Activated naive CD8-positive, alpha-beta T cell treated with anti-CD3 and anti-CD28 coated beads for 36 hours (primary cell): ENCODE results near the gene CDC14A. TPM values are rescaled to one million over a fixed set of nuclear protein-coding genes. Genes with fewer than 3 reads are reported as not detected.
"Not testable (repeated sequence)": the region's sequence is repeated elsewhere in the genome, so short reads cannot be mapped to it uniquely, and the experiment has no call there.

Experiments
- DNase-seq: peaks from one replicate; pipeline ENCODE4 v3.0.0; 2021
- H3K27ac Mint-ChIP-seq: one replicate; pipeline ENCODE4 v1.8.0; 2022; ENCODE audit warnings: mild to moderate bottlenecking, moderate library complexity, mixed read lengths
- H3K27me3 Mint-ChIP-seq: one replicate; pipeline ENCODE4 v1.8.0; 2022; ENCODE audit warnings: mild to moderate bottlenecking, mixed read lengths
- H3K36me3 Mint-ChIP-seq: one replicate; pipeline ENCODE4 v1.8.0; 2021; ENCODE audit warnings: mild to moderate bottlenecking, mixed read lengths
- H3K4me1 Mint-ChIP-seq: one replicate; pipeline ENCODE4 v1.8.0; 2021; ENCODE audit warnings: mixed read lengths
- H3K4me3 Mint-ChIP-seq: one replicate; pipeline ENCODE4 v1.8.0; 2022; ENCODE audit warnings: mild to moderate bottlenecking, moderate library complexity, mixed read lengths
- H3K9me3 Mint-ChIP-seq: one replicate; pipeline ENCODE4 v1.8.0; 2022; ENCODE audit warnings: mixed read lengths
- total RNA-seq, 2 experiments: library from RNA; stranded (reverse); gene quantifications; one replicate each; pipeline ENCODE4 v1.2.3, GENCODE V29; 2021

CDC14A gene
- total RNA-seq, 2 experiments from 2014 or later, result 9.5 to 11.2 TPM

GRCh38 chr1:100395913-100396312, 43.6 kb downstream of the CDC14A start:
- peaks cover 81% of the 10 kb centered on the region for H3K4me1 Mint-ChIP-seq
- H3K27ac Mint-ChIP-seq, result peak overlapping the region; percentile 80
- H3K4me3 Mint-ChIP-seq, result no peak overlapping the region
- H3K27me3 Mint-ChIP-seq, result no peaks in the 10 kb centered on the region
- H3K9me3 Mint-ChIP-seq, result peaks cover 5% of the 10 kb centered on the region
- DNase-seq, result no peak
- peaks cover 41% of the 10 kb centered on the region for H3K36me3 Mint-ChIP-seq

GRCh38 chr1:100396651-100397050, 44.3 kb downstream of the CDC14A start:
- Mint-ChIP-seq H3K27ac (peak overlapping the region; percentile 80), H3K9me3 (peaks cover 5% of the 10 kb centered on the region), H3K4me3 (peak overlapping the region; percentile 26), H3K27me3 (no peaks in the 10 kb centered on the region), H3K36me3 (peaks cover 44% of the 10 kb centered on the region), H3K4me1 (peaks cover 80% of the 10 kb centered on the region)
- DNase-seq, result no peak

GRCh38 chr1:100397681-100398080, 45.4 kb downstream of the CDC14A start:
- Mint-ChIP-seq H3K4me3 (no peak overlapping the region), H3K27me3 (no peaks in the 10 kb centered on the region), H3K4me1 (peaks cover 77% of the 10 kb centered on the region), H3K27ac (peak overlapping the region; percentile 80), H3K9me3 (peaks cover 5% of the 10 kb centered on the region), H3K36me3 (peaks cover 51% of the 10 kb centered on the region)
- no peak for DNase-seq

GRCh38 chr1:100398648-100399047, 46.3 kb downstream of the CDC14A start:
- Mint-ChIP-seq H3K9me3 (peaks cover 5% of the 10 kb centered on the region), H3K27me3 (no peaks in the 10 kb centered on the region), H3K36me3 (peaks cover 47% of the 10 kb centered on the region), H3K27ac (peak overlapping the region; percentile 80), H3K4me3 (no peak overlapping the region), H3K4me1 (peaks cover 77% of the 10 kb centered on the region)
- DNase-seq, result no peak

GRCh38 chr1:100400404-100400803, 48.1 kb downstream of the CDC14A start:
- H3K4me1 Mint-ChIP-seq, result peaks cover 75% of the 10 kb centered on the region
- H3K36me3 Mint-ChIP-seq, result peaks cover 40% of the 10 kb centered on the region
- H3K4me3 Mint-ChIP-seq, result peak overlapping the region; percentile 66
- H3K9me3 Mint-ChIP-seq, result peaks cover 3% of the 10 kb centered on the region
- peak; percentile 29 for DNase-seq
- no peaks in the 10 kb centered on the region for H3K27me3 Mint-ChIP-seq
- peak overlapping the region; percentile 94 for H3K27ac Mint-ChIP-seq

- Mint-ChIP-seq H3K4me1 (peaks cover 66% of the 10 kb centered on the region), H3K27ac (no peak overlapping the region), H3K36me3 (peaks cover 53% of the 10 kb centered on the region), H3K9me3 (peaks cover 9% of the 10 kb centered on the region), H3K27me3 (no peaks in the 10 kb centered on the region), H3K4me3 (no peak overlapping the region)
- no peak for DNase-seq
These were observed 52.5 kb downstream of the CDC14A start for GRCh38 chr1:100404821-100405220.

- H3K27ac Mint-ChIP-seq, DNase-seq, H3K27me3 Mint-ChIP-seq, H3K9me3 Mint-ChIP-seq, H3K4me3 Mint-ChIP-seq: not testable (repeated sequence)
- peaks cover 49% of the 10 kb centered on the region for H3K36me3 Mint-ChIP-seq
- H3K4me1 Mint-ChIP-seq, result peaks cover 59% of the 10 kb centered on the region
These were observed 53.6 kb downstream of the CDC14A start for GRCh38 chr1:100405902-100406301.

GRCh38 chr1:100407390-100407789, 55.1 kb downstream of the CDC14A start:
- not testable (repeated sequence) for DNase-seq, H3K9me3 Mint-ChIP-seq, H3K27ac Mint-ChIP-seq, H3K27me3 Mint-ChIP-seq, H3K4me3 Mint-ChIP-seq
- peaks cover 49% of the 10 kb centered on the region for H3K36me3 Mint-ChIP-seq
- peaks cover 66% of the 10 kb centered on the region for H3K4me1 Mint-ChIP-seq

- peaks cover 61% of the 10 kb centered on the region for H3K4me1 Mint-ChIP-seq
- no peak for DNase-seq
- H3K4me3 Mint-ChIP-seq, result no peak overlapping the region
- H3K27me3 Mint-ChIP-seq, result no peaks in the 10 kb centered on the region
- peaks cover 9% of the 10 kb centered on the region for H3K9me3 Mint-ChIP-seq
- no peak overlapping the region for H3K27ac Mint-ChIP-seq
- peaks cover 38% of the 10 kb centered on the region for H3K36me3 Mint-ChIP-seq
These were observed 58.7 kb downstream of the CDC14A start for GRCh38 chr1:100411019-100411418.

- no peak overlapping the region for H3K4me3 Mint-ChIP-seq
- peaks cover 6% of the 10 kb centered on the region for H3K9me3 Mint-ChIP-seq
- H3K27ac Mint-ChIP-seq, result peak overlapping the region; percentile 2
- H3K36me3 Mint-ChIP-seq, result peaks cover 38% of the 10 kb centered on the region
- H3K4me1 Mint-ChIP-seq, result peaks cover 59% of the 10 kb centered on the region
- H3K27me3 Mint-ChIP-seq, result no peaks in the 10 kb centered on the region
- no peak for DNase-seq
These were observed 59.3 kb downstream of the CDC14A start for GRCh38 chr1:100411574-100411973.

GRCh38 chr1:100413035-100413434, 60.7 kb downstream of the CDC14A start:
- Mint-ChIP-seq H3K36me3 (peaks cover 39% of the 10 kb centered on the region), H3K4me1 (peaks cover 56% of the 10 kb centered on the region), H3K9me3 (peaks cover 5% of the 10 kb centered on the region), H3K27me3 (no peaks in the 10 kb centered on the region), H3K4me3 (no peak overlapping the region), H3K27ac (peak overlapping the region; percentile 6)
- DNase-seq, result no peak

- no peak for DNase-seq
- H3K27me3 Mint-ChIP-seq, result no peaks in the 10 kb centered on the region
- H3K4me1 Mint-ChIP-seq, result peaks cover 51% of the 10 kb centered on the region
- H3K27ac Mint-ChIP-seq, result peak overlapping the region; percentile 50
- H3K9me3 Mint-ChIP-seq, result peaks cover 1% of the 10 kb centered on the region
- no peak overlapping the region for H3K4me3 Mint-ChIP-seq
- H3K36me3 Mint-ChIP-seq, result peaks cover 32% of the 10 kb centered on the region
These were observed 62.6 kb downstream of the CDC14A start for GRCh38 chr1:100414693-100415497.

GRCh38 chr1:100415498-100415778, 63.1 kb downstream of the CDC14A start:
- Mint-ChIP-seq H3K4me3 (no peak overlapping the region), H3K27ac (no peak overlapping the region), H3K27me3 (no peaks in the 10 kb centered on the region), H3K9me3 (peaks cover 1% of the 10 kb centered on the region), H3K4me1 (peaks cover 51% of the 10 kb centered on the region), H3K36me3 (peaks cover 32% of the 10 kb centered on the region)
- DNase-seq, result no peak

GRCh38 chr1:100419072-100419471, 66.8 kb downstream of the CDC14A start:
- peaks cover 31% of the 10 kb centered on the region for H3K36me3 Mint-ChIP-seq
- H3K4me1 Mint-ChIP-seq, result peaks cover 49% of the 10 kb centered on the region

GRCh38 chr1:100422065-100422464, 69.8 kb downstream of the CDC14A start:
- H3K9me3 Mint-ChIP-seq, result peaks cover 1% of the 10 kb centered on the region
- H3K36me3 Mint-ChIP-seq, result peaks cover 35% of the 10 kb centered on the region
- H3K4me3 Mint-ChIP-seq, result no peak overlapping the region
- H3K27ac Mint-ChIP-seq, result no peak overlapping the region
- H3K27me3 Mint-ChIP-seq, result no peaks in the 10 kb centered on the region
- no peak for DNase-seq
- peaks cover 35% of the 10 kb centered on the region for H3K4me1 Mint-ChIP-seq

More at GRCh38 chr1:100419072-100419471, 66.8 kb downstream of the CDC14A start:
- Mint-ChIP-seq H3K4me3 (no peak overlapping the region), H3K9me3 (peaks cover 1% of the 10 kb centered on the region), H3K27me3 (no peaks in the 10 kb centered on the region), H3K27ac (no peak overlapping the region)
- DNase-seq, result no peak

- Mint-ChIP-seq H3K27me3 (no peaks in the 10 kb centered on the region), H3K9me3 (no peaks in the 10 kb centered on the region), H3K27ac (peak overlapping the region; percentile 63), H3K4me3 (no peak overlapping the region), H3K36me3 (peaks cover 33% of the 10 kb centered on the region), H3K4me1 (peaks cover 40% of the 10 kb centered on the region)
- no peak for DNase-seq
These were observed 71.6 kb downstream of the CDC14A start for GRCh38 chr1:100423832-100424337.
